GM19238 (cell line): ENCODE measurements around the gene CORO2B.
"Not testable (repeated sequence)": the region's sequence is repeated elsewhere in the genome, so short reads cannot be mapped to it uniquely, and the experiment has no call there.

ENCODE experiments used
- DNase-seq: peaks from one replicate; pipeline ENCODE4 v3.0.0; 2011; ENCODE audit warnings: low spot score; ENCODE audit not compliant: insufficient read length

The CORO2B gene

GRCh38 chr15:68644083-68644904 is 65.5 kb downstream of the CORO2B start:
- DNase-seq = no peak

GRCh38 chr15:68644996-68645395 is 66.2 kb downstream of the CORO2B start:
- DNase-seq = no peak

- no peak for DNase-seq
Observed at GRCh38 chr15:68646156-68646555, 67.4 kb downstream of the CORO2B start.

GRCh38 chr15:68646696-68647095 is 67.9 kb downstream of the CORO2B start:
- DNase-seq = no peak

GRCh38 chr15:68647361-68647760 is 68.6 kb downstream of the CORO2B start:
- not testable (repeated sequence) for DNase-seq

- peak; percentile 45 for DNase-seq
Observed at GRCh38 chr15:68650901-68651709, 72.3 kb downstream of the CORO2B start.

GRCh38 chr15:68651916-68652525 is 73.2 kb downstream of the CORO2B start:
- no peak for DNase-seq

- no peak for DNase-seq
Observed at GRCh38 chr15:68653031-68653635, 74.3 kb downstream of the CORO2B start.

- DNase-seq = no peak
Observed at GRCh38 chr15:68653801-68654200, 75.0 kb downstream of the CORO2B start.

GRCh38 chr15:68654786-68655560 is 76.2 kb downstream of the CORO2B start:
- no peak for DNase-seq

GRCh38 chr15:68655686-68656437 is 77.1 kb downstream of the CORO2B start:
- DNase-seq = no peak

GRCh38 chr15:68656438-68656739 is 77.6 kb downstream of the CORO2B start:
- no peak for DNase-seq

GRCh38 chr15:68658151-68658550 is 79.4 kb downstream of the CORO2B start:
- no peak for DNase-seq

- no peak for DNase-seq
Observed at GRCh38 chr15:68658641-68659358, 80.0 kb downstream of the CORO2B start.

GRCh38 chr15:68663526-68663925 is 84.7 kb downstream of the CORO2B start:
- no peak for DNase-seq

- DNase-seq = no peak
Observed at GRCh38 chr15:68666120-68666811, 87.5 kb downstream of the CORO2B start.

GRCh38 chr15:68666812-68667450 is 88.1 kb downstream of the CORO2B start:
- no peak for DNase-seq

- no peak for DNase-seq
Observed at GRCh38 chr15:68667800-68668625, 89.2 kb downstream of the CORO2B start.
